ENCODE results near the gene GIT1.

The GIT1 gene

DNA sequence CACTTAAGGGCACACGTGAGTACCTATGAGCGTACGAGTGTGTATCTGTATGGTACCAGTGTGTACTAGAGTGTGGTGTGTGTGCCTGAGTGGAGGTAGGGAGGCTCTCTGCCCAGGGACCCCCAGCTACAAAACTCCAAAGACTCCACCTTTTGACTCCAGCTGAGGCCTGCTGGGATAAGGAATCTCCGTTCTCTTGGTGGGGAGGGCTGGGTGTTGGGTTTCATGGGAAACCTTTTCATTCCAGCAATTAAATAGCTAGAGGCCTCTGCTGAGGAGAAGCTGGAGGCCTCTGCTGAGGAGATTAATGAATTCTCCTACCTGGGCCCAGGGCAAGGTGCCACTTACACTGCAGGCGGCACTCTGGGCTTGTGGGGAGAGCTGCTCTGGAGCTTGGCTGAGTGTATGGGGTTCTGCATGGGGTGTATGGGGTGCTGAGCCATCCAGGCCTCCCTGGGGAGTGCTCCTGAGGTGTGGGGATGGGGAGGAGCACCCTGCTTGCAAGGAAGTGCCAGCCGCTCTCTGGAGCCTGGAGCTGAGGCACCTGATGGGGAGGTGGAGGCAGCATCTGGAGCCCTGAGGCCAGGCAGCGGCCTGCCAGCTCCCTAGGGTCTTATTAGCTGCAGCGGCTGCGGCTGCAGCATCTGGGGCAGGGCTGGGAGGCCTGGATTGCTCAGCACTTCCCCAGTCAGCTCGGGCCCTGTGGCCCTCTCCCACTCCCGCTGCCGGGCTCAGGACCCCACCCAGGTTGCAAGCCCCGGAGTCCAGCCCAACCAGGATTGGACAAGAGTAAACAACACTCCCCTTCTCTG is 8.1 kb upstream of the GIT1 start:
- no peak overlapping the region for H3K27ac ChIP-seq (ENCODE audit: low read depth, low read length)
- H3K36me3 ChIP-seq (ENCODE audit: insufficient read depth, low read length) = no peaks in the 10 kb centered on the region
- no peak overlapping the region for H3K9ac ChIP-seq (ENCODE audit: low read depth, low read length)
- no peak overlapping the region for H3K4me3 ChIP-seq (ENCODE audit: low read length)
- H3K4me1 ChIP-seq (ENCODE audit: insufficient read depth, low read length) = peaks cover 22% of the 10 kb centered on the region
- no peaks in the 10 kb centered on the region for H3K9me3 ChIP-seq (ENCODE audit: insufficient read depth, low read depth, low read length)
- 40% methylated on average over 12 of the region's 13 CpGs for WGBS
- H3K27me3 ChIP-seq (ENCODE audit: insufficient read depth, low read length) = peaks cover 8% of the 10 kb centered on the region; the same call in 1 of the 2 replicates

DNA sequence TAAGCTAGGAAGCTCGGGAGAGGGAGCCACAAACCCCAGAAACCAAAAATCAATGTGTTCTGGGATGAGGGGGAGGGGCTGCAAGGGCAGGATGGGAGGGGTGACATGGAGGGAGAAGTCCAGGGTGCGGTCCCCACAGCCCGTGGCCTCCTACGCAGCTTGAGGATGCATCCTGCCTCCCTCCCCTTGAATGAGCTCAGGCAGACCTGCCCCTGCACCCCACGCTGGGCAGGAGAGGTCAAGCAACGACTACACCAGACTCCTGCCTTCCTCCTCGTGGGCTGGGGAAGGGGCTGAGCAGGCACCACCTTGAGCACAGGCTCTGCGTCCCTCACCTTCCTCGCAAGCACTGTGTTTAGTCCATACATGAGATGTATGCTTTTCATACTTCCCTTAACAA is 7.4 kb upstream of the GIT1 start:
- Histone ChIP-seq H3K4me1 (ENCODE audit: insufficient read depth, low read length) (peaks cover 27% of the 10 kb centered on the region), H3K4me3 (ENCODE audit: low read length) (no peak overlapping the region), H3K36me3 (ENCODE audit: insufficient read depth, low read length) (no peaks in the 10 kb centered on the region), H3K9me3 (ENCODE audit: insufficient read depth, low read depth, low read length) (no peaks in the 10 kb centered on the region), H3K27me3 (ENCODE audit: insufficient read depth, low read length) (peaks cover 8% of the 10 kb centered on the region; the same call in 1 of the 2 replicates), H3K9ac (ENCODE audit: low read depth, low read length) (no peak overlapping the region), H3K27ac (ENCODE audit: low read depth, low read length) (no peak overlapping the region)
- WGBS = 54% methylated on average over 9 of the region's 9 CpGs

GRCh38 chr17:29595943-29596774 is 6.7 kb upstream of the GIT1 start:
- Histone ChIP-seq H3K4me3 (ENCODE audit: low read length) (no peak overlapping the region), H3K36me3 (ENCODE audit: insufficient read depth, low read length) (no peaks in the 10 kb centered on the region), H3K27me3 (ENCODE audit: insufficient read depth, low read length) (peaks cover 8% of the 10 kb centered on the region; the same call in 1 of the 2 replicates), H3K4me1 (ENCODE audit: insufficient read depth, low read length) (peaks cover 27% of the 10 kb centered on the region), H3K9ac (ENCODE audit: low read depth, low read length) (no peak overlapping the region), H3K27ac (ENCODE audit: low read depth, low read length) (no peak overlapping the region), H3K9me3 (ENCODE audit: insufficient read depth, low read depth, low read length) (no peaks in the 10 kb centered on the region)
- 87% methylated on average over 9 of the region's 12 CpGs for WGBS

DNA sequence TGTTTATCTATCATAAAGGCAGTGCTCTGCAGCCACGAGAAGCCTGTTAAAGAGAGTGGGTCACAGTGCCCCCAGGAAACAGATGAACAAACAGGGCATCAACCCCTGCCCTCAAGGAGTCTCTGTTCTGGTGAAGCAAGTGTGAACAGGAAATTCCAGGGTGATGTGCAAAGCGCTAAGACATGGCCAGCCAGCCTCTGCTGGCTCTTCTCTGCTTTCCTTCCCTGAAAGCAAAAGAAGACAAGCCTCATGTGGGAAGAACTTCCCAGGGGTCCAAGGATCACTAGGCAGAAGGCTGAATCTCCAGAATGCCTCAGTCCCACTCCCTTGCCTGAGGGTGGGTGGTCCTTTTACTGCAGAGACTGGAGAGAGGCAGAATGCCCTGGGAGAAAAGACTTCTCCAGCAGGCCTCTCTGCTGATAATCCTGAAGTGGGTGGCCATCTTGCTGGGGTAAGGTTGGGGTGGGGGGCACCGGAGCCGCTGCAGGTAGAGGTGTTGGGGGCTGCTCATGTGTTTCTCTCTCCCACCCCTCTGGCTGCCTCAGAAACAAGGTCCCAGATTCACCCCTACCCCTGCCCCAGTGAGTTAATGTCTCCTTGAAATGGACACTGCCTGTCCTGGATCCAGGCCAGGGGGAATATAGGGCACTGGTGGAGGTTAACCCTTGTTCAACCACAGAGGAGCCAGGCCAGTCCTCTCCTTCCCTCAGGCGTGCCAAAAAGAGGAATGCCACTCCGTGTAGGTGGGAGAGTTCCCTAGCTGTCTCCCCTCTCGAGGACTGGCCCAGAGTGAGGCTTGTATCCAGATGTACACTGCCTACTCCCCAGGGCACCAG is 5.9 kb upstream of the GIT1 start:
- H3K9ac ChIP-seq (ENCODE audit: low read depth, low read length) = no peak overlapping the region

DNA sequence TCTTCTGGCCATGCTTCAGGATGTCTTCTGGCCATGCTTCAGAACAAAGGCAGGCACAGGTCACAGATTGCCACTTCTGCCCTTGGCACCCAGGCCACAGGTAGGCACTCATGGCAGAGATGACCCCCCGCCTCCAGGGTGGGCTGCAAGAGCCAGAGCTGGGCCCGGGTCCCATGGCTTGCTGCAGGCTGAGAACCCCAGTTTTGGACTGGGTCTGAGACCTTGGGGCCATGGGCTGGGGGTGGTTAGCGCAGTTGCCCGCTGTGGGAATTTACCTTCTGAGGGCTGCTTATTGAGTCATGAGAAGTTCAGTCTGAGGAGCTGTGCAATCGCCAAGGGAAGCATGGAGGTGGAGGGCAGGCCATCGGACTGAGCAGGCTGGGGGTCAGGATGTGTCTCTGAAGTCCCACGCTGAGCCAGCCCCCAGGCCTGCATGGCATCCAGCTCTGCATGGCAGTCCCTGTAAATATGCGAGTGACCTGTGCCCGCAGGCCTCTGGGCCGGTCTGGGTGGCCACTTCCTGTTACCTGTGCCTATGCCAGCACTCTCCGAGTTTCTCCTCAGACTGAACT is 5.2 kb upstream of the GIT1 start:
- Histone ChIP-seq H3K9ac (ENCODE audit: low read depth, low read length) (no peak overlapping the region), H3K4me1 (ENCODE audit: insufficient read depth, low read length) (peaks cover 39% of the 10 kb centered on the region), H3K36me3 (ENCODE audit: insufficient read depth, low read length) (no peaks in the 10 kb centered on the region), H3K9me3 (ENCODE audit: insufficient read depth, low read depth, low read length) (no peaks in the 10 kb centered on the region), H3K27ac (ENCODE audit: low read depth, low read length) (no peak overlapping the region), H3K4me3 (ENCODE audit: low read length) (peak overlapping the region; percentile 62; the same call in 1 of the 2 replicates), H3K27me3 (ENCODE audit: insufficient read depth, low read length) (peaks cover 19% of the 10 kb centered on the region)
- WGBS = 86% methylated on average over 11 of the region's 11 CpGs

More for the DNA sequence above, 5.9 kb upstream of the GIT1 start:
- H3K4me1 ChIP-seq (ENCODE audit: insufficient read depth, low read length) = peaks cover 32% of the 10 kb centered on the region
- peaks cover 13% of the 10 kb centered on the region for H3K27me3 ChIP-seq (ENCODE audit: insufficient read depth, low read length)
- no peak overlapping the region for H3K4me3 ChIP-seq (ENCODE audit: low read length)
- no peak overlapping the region for H3K27ac ChIP-seq (ENCODE audit: low read depth, low read length)
- 64% methylated on average over 5 of the region's 7 CpGs for WGBS
- no peaks in the 10 kb centered on the region for H3K36me3 ChIP-seq (ENCODE audit: insufficient read depth, low read length)
- H3K9me3 ChIP-seq (ENCODE audit: insufficient read depth, low read depth, low read length) = no peaks in the 10 kb centered on the region

GRCh38 chr17:29593591-29594518 is 4.4 kb upstream of the GIT1 start:
- Histone ChIP-seq H3K4me1 (ENCODE audit: insufficient read depth, low read length) (peaks cover 39% of the 10 kb centered on the region), H3K9me3 (ENCODE audit: insufficient read depth, low read depth, low read length) (no peaks in the 10 kb centered on the region), H3K9ac (ENCODE audit: low read depth, low read length) (no peak overlapping the region), H3K36me3 (ENCODE audit: insufficient read depth, low read length) (no peaks in the 10 kb centered on the region), H3K27me3 (ENCODE audit: insufficient read depth, low read length) (peaks cover 19% of the 10 kb centered on the region), H3K4me3 (ENCODE audit: low read length) (peak overlapping the region; percentile 62), H3K27ac (ENCODE audit: low read depth, low read length) (no peak overlapping the region)
- WGBS = 2% methylated on average over 62 of the region's 64 CpGs

DNA sequence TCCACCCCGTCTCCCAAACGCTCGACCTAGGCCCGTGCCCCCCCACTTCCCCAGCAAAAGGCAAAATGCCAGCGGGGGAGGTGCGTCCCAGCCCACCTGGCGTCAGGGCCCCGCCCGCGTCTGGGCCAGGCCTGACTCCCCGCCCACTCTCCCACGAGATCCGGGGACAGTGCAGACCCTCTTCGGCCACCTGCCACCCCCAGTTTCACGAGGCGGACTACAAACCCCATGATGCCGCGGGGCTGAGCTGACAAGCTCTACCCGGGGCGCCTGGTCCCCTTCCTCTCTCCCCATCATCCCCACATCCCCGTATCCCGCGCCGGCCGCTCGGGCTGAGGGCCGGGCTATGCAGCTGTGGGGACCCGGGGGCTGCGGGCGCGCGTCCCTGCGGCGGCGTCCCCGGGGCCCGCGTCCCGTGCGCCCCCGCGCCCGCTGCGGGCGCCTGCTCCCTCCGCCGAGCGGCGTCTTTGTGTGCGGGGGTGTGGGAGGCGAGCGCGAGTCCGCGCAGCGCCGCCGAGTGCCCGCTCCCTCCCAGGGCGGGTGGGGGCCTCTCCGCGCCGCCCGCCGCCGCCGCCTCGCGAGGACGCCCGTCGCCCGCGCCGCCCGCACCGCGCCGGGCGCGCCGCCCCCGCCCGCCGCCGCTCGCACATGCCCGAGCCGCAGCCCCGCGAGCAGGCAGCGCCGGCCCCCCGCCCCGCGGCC is 3.6 kb upstream of the GIT1 start, which contains the start of gene ANKRD13B:
TSS of gene ANKRD13B (plus strand) at position 283 of the 702 bp plus-strand sequence. CDS start 490 bp downstream, outside the sequence.
- no peak within 1 kb of the TSS for H3K9ac ChIP-seq (ENCODE audit: low read depth, low read length)
- peak within 1 kb of the TSS; percentile 56; the same call in 1 of the 2 replicates for H3K27ac ChIP-seq (ENCODE audit: low read depth, low read length)
- H3K36me3 ChIP-seq (ENCODE audit: insufficient read depth, low read length) = no peaks in the 10 kb centered on the region
- peak within 1 kb of the TSS; percentile 66 for H3K4me3 ChIP-seq (ENCODE audit: low read length)
- H3K9me3 ChIP-seq (ENCODE audit: insufficient read depth, low read depth, low read length) = no peaks in the 10 kb centered on the region
- H3K4me1 ChIP-seq (ENCODE audit: insufficient read depth, low read length) = peaks cover 40% of the 10 kb centered on the region
- under 1% methylated on average over 96 of the region's 96 CpGs for WGBS
- H3K27me3 ChIP-seq (ENCODE audit: insufficient read depth, low read length) = peaks cover 22% of the 10 kb centered on the region

GRCh38 chr17:29591737-29592608 is 2.5 kb upstream of the GIT1 start:
- peak overlapping the region; percentile 56; the same call in 1 of the 2 replicates for H3K27ac ChIP-seq (ENCODE audit: low read depth, low read length)
- 3% methylated on average over 18 of the region's 25 CpGs for WGBS

More at GRCh38 chr17:29591737-29592608, 2.5 kb upstream of the GIT1 start:
- H3K36me3 ChIP-seq (ENCODE audit: insufficient read depth, low read length) = no peaks in the 10 kb centered on the region
- peak overlapping the region; percentile 66 for H3K4me3 ChIP-seq (ENCODE audit: low read length)
- peaks cover 34% of the 10 kb centered on the region for H3K4me1 ChIP-seq (ENCODE audit: insufficient read depth, low read length)
- H3K9ac ChIP-seq (ENCODE audit: low read depth, low read length) = peak overlapping the region; percentile 59
- H3K9me3 ChIP-seq (ENCODE audit: insufficient read depth, low read depth, low read length) = no peaks in the 10 kb centered on the region
- H3K27me3 ChIP-seq (ENCODE audit: insufficient read depth, low read length) = peaks cover 22% of the 10 kb centered on the region
